HG03342 (cell line): Measurements from ENCODE around the gene BTBD9.

Experiments
- ATAC-seq: cut with Tn5 transposase; IDR thresholded peaks from one replicate; pipeline ENCODE4 v1.9.1; 2021; ENCODE audit warnings: mild to moderate bottlenecking, moderate library complexity; ENCODE audit not compliant: unreplicated experiment

BTBD9 gene

DNA sequence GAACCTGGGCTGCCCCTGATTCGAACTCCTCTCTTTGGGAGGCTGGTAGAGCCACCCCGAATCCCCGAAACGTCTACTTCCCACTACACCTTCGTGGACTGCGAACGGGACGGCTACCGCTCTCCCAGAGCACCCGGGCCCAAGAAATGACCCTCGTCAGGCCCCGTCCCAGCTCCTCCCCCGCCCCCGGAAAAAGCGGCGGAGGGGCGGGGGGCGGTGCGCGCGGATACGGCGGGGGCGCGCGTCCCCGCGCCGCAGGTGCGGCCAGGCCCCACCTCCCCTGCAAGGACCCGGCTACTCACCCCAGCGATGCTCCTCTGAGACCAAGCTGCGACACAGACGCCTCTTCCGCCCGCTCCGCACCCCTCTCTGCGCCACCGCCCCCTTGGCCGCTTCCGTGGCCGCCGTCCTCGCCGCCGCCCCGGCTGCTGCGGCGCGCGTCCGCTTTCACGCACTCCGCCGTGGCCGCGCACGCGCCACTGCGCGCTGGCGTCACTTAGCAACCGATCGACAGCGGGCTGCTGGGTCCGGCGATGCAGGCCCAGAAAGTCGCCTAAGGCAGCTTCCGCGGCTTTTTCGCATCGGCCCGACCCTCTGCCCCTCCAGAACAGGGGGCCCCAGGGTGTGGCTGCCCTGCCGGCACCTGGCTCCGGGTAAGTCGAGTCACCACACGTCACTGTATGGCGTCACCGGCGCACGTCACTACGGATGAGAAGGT lies at the start of gene BTBD9:
BTBD9 (minus strand) TSS at position 432 of the 718 bp plus-strand sequence.
- ATAC-seq: peak; percentile 72

DNA sequence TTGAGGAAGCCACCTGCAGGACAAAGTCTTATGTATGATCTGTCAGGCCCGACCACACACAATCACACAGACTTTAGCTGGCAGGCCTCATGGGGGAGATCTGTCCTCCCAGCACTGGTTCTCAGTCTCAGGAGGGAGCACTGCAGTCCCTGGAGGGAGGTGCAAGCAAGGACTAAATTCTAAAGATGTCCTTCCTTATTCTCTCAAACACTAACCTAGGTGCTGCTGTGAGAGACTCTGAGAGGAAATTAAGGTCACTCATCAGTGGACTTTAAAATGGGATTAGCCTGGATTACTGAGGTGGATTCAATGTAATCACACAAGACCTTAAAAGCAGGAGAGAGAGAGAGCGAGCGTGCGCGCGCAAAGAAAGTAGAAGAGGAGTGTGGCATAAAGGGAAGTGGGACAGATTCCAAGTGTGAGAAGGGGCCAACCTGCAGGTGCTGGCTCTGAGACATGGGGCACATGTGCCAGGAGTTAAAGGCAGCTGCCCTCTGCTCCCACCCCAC lies 48.9 kb upstream of the BTBD9 start:
- peak; percentile 53 for ATAC-seq

DNA sequence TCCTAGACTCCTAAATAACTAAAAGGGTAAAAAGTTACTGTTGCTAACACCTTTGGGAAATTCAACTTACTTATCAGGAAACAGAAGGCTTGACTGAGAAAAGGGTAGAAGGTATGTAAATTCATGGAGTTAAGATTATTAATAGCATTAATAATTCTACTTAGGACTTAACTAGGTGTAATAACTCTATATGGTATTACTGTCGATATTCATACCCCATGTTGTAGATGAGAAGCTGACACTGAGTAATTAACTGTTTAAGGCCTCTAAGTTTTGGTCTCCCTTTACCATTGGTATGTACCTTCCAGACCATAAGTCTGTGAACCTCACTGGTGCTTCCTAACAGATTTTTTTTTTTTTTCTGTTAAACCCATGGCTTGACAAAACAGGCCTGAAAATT lies 47.8 kb upstream of the BTBD9 start:
- ATAC-seq: no peak

DNA sequence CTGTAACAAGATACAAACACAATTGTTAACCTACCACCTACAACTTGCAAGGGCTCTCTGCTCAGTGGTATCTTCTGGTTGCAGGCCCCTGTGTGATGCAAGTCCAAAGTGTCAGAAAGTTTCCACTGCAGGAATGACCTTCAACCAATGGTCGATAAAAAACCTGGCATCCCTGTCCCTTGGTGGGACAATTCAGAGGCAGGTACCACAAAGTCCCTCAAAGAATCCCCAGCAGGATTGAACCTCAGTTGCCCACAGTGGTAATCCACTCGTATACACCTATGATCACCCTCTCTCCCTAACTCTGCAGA lies 47.3 kb upstream of the BTBD9 start:
- ATAC-seq: no peak

DNA sequence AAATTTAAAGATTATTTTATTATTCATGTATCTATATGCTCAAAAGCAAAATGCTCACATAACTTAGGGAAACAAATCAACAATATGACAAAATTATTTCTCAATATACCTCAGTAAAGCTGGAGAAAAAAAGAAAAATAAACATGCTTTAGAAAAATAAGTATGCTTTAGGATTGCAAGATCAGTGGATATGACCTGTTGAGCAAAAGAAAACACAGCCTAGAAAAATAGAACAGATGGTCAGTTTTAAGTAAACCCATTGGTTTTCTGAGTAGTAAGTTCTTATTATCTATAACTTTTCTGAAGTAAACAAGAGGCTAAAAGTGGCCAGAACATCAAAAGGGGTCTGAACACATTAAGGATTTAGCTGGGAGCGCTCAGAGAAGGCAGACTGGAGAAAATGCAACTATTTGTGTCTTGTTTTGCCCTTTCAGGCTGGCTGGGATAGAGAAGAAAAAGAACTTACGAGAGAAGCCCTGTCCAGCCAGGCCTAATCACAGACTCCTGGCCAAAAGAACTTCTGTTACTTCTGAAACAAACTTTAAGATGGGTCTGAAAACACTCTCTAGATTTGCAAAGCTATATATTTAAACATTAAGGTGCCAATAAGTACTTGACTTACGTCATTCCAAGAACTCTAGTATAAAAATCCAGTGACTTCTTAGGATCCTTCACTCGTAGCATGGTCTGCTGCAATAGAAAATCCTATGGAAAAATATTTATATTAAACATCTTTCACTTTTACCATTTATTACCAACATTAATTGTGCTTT lies 46.7 kb upstream of the BTBD9 start:
- no peak for ATAC-seq

DNA sequence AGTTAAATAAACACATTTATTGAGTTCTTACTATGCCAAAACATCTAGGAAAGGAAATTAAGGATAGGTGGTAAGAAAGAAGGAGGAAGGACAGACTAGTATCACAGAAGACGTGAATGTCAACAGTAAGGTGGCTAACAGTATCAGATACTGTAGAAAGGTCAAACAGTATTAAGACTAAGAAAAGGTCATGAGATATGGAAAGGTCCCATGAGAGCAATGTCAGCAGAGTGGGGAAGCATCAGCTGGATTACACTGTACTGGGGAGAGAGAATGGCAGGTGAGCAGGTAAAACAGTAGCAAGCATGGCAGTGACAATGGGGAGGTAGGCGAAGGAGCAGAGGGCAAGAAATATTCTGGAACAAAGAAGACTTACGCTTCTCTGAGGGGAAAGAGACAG lies 45.2 kb upstream of the BTBD9 start:
- no peak for ATAC-seq

DNA sequence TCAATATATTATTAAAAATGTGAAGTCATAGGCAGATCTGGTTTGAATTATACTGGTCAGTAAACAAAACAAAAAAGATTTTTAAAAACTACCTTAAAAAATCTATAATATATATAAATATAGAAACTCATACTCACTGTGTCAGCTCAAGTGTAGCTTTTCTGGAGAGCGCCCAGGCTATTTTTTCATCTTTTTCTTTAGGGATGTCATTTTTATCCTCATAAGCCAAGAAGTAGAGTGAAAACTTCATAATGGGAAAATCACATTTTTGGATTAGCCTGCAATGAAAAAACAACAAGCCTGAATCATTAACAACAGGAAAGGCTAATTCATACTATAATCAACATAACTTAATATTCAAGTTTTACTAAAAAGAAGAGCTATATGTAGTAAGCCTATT lies 44.5 kb upstream of the BTBD9 start:
- ATAC-seq: no peak

DNA sequence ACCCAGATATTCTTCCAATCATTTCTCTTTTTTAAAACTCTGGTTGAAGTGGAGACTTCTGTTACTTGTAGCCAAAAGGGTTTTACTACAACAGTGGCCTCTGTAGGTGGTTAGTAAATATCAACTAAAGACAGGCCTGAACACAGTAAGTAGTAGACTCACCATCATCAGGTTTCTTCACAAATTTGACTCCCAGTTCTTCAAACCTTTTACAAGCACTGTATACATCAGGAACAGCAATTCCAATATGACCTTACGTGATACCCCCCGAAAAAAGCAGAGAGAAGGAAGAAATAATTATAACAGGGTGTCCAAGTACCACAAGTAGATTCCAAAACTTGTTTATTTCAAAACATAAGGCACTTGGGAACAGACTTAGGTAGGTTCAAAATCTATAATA lies 42.1 kb upstream of the BTBD9 start:
- ATAC-seq: no peak

DNA sequence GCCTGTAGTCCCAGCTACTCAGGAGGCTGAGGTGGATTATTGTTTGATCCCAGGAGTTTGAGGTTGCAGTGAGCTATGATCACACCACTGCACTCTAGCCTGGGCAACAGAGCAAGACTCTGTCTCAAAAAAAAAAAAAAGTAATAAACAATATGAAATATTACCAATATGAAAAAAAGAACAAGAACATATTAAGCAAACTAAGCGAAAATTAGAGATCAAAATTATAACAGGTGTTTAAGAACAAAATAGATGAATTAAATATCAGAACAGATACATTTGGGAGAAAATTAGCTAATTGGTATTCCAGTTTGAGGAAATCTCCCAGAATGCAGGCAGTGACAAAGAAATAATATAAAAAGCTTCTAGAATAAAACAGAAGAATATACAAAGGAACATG lies 39.9 kb upstream of the BTBD9 start:
- no peak for ATAC-seq

DNA sequence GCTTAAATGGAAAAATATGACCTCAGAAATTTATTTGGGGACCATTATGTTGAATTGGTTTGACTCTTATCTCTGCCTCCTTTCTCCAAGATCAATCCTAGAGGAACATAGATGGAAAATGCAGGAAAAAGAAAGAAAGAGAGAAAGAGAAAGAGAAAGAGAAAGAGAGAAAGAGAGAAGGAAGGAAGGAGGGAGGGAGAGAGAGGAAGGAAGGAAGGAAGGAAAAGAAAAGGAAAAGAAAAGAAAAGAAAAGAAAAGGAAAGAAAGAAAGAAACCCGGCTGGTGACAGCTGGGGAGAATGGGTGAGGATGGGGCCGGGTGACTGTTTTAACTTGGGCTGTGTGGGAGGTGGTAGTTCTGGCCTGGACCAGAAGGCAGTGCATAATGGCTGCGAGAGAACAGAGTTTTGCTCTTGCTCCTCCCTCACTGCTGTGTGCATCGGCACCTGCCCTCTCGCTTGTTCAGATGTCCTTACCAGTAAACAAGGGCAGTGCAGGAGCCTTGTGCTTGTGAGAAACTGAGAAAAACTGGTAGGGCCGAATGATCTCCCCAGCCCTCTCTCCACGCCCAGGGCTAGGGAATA lies 38.5 kb upstream of the BTBD9 start:
- no peak for ATAC-seq

DNA sequence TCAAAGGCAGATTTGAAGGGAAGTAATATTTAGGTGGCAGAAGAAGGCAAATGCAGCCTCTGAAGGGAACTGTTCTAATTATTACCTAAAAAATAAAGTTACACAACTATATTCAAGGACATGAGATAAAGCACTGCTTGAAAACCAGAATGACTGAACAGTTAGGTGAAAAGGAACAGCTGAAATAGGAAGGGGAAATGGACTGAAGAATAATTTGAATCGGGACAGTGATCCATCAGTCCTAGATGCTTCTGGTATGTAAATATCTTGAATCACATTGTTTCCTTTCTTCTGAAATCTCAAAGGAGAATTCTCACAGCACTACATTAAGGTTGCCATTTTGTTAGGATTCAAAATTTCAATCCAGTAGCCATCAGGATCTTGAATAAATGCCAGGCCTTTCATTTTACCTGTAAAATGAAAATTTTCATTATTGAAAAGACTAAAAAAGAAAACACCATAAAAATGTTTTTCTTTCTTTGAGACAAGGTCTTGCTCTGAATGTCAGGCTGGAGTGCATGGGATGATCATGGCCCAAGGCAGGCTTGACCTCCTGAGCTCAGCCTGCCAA lies 37.3 kb upstream of the BTBD9 start:
- ATAC-seq: no peak

DNA sequence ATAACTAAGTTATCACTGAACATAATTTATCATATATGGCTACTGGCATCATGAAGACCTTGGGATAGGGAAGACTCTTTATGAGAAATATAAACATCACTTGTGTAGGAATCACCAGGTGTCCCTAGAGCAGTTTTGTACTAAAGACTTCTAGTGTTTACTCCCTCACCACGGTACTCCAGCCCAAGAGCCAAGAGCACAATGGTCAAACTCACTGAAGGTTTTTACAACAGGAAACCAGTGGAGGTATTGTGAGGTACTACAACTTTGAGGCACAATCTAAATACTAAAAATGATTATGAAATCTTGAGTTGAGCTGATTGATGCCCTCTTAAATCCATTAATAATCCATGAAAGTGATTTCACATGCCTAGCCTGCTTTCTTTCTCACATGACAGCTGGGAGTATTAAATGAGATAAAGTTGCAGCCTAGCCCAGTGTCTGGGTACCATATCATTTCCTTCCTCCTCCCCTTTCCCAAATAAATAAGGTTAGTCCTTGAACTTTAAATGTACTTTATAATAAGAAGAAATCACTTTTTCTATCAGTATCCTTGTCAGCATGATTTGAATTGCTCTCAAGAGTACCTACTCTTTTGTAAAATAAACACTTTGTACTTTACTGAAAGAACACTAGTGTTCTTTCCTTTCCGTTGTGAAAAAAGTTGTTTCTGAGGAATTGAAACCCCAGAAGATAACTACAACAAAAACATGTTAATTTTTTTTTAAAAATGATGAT lies 36.7 kb upstream of the BTBD9 start:
- ATAC-seq: no peak

DNA sequence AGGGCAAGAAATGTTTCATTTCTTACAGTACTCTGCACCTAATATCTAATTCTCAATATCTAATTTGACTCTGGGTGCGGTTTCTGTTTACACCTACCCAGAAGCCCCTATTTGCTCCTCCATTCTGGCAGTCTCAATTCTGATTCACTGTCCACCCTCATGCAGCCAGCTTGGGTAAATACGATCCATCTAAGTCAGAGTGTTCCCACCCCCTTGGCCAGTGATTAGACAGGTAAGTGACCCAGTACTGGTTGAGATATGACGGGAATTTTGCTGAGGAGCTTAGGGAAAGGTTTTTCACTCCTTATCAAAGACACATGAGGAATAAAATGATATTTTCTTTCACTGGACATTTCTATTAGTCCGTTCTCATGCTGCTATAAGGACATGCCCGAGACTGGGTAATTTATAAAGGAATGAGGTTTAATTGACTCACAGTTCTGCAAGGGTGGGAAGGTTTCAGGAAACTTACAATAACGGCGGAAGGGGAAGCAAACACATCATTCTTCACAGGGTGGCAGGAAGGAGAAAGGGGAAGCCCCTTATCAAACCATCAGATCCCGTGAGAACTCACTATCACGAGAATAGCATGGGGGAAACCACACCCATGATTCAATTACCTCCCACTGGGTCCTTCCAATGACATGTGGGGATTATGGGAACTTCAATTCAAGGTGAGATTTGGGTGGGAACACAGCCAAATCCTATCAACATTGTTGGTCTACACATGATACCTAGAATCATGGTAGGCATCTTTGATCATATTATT lies 33.9 kb upstream of the BTBD9 start:
- no peak for ATAC-seq

DNA sequence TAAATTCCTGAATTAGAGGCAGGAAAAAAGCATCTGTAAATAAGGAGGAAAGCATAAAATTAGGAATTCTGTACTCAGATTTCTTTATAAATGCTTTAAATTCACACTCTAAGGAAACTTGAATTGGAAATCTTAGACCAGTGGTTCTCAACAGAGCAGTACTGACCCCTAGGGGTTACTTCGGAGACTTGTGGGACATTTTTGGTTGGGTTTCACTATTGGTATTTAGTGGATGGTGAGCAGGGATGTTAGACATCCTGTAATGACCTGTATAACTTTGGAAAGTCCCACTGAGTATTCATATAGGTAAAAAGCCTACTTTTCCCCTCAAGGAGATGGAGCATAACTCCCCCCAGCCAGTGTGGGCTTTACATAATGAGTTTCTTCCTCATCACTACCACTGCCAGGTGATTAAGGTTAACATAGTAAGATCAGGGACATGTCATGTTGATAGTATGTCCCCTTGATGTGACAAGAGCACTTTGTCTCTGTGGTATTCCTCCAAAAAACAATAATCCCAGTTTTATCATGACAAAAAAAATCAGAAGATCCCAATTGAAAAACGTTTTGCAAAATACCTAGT lies 32.2 kb upstream of the BTBD9 start:
- ATAC-seq: peak; percentile 88

DNA sequence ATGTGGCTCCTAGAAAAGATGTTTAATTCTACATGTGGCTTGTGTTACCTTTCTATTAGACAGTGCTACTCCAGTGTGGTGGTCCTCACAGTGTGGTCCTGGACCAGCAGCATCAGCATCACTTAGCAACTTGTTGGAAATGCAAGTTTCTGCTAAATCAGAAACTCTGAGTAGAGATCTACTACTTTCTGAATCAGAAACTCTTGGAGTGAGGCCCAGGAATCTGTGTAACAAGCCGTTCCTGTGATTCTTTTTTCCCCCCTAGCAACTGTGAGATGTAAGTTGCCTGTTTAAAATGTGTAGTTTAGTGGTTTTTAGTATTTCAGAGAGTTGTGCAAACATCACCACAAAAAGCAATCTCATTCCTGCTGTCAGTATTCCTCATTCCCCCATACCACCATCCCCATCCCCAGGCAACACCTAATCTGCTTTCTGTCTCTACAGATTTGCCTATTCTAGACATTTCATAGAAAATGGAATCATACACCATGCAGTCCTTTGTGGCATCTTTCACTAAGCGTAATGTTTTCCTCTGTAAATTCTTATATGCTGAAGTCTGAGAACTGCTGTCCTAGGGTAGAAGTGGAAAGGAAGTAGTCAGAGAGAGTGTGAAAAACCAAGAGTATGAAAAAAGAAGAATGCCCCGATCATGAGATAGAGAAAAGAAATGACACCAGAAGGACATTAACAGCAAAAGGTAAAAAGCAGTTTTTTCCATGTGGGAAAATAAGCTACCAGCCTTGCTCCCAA lies 18.9 kb upstream of the BTBD9 start:
- ATAC-seq: no peak

DNA sequence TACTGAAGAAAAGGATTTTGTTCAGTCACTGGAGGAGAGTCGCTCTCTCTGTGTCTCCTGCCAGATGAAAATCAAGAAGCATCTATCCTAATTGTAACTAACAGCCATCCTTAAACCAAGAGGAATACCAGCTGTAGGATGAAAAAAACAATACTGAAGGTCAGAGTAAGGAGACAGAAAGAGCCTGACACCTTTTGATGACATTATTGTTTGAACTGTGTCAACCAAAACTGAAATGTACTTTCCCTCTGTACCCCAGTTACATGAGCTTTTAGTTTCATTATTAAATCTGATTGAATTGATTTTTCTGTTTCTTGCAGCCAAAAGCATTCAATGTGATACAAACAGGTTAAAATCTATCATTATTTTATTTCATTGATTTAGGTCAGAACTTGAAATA lies 17.2 kb upstream of the BTBD9 start:
- ATAC-seq: no peak

DNA sequence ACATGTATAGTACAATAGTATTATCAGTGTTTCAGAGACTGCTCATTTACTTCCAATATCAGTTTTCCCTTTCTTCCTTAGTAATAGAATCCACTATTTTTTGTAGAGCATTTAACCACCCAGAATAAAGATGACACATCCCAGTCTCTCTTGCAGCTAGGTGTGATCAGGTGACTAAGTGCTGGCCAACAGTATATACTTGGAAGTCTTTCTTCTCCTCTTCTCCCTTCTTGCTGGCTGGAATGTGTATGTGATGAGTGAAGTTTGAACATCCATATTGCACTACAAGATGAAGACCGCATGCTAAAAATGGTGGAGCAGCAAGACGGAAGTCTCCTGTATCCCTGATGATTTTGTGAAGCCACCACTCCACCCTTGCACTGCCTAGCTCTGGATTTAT lies 14.5 kb upstream of the BTBD9 start:
- no peak for ATAC-seq

DNA sequence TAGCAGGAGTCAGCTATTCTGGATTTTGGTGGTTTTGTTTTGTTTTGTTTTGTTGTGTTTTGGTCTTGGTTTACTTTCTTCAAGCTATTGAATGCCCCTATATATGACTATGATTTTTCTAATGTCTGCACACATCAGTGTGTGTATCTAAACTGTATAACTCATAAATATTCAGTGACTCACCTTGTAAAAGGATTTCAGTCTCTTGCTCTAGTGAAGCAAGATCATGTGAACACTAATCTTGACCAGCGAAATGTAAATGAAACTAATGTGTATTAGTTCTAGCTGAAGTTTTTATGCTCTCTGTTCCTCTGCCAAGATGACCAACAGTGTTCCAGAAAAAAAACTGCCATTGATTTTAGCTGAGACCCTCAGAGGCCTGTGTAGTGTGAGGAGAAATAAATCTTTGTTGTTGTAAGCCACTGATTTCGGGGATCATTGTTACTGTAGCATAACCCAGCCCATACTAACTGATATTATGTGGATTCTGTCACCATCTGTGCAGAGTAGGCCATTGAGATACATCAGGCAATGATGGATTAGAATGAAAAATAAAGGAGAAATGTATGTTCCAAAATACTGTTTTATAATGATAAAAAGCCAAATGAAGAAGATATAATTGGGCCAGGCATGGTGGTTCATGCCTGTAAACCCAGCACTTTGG lies 11.5 kb upstream of the BTBD9 start:
- no peak for ATAC-seq
